ENCODE results near the gene RSAD1.
"Not testable (repeated sequence)": the region's sequence is repeated elsewhere in the genome, so short reads cannot be mapped to it uniquely, and the experiment has no call there.

RSAD1 gene

GRCh38 chr17:50458701-50459676 lies 19.7 kb upstream of the RSAD1 start:
- no peak for DNase-seq

GRCh38 chr17:50459756-50460155 lies 18.9 kb upstream of the RSAD1 start:
- no peak for DNase-seq

GRCh38 chr17:50460831-50461526 lies 17.7 kb upstream of the RSAD1 start:
- DNase-seq: no peak

- DNase-seq: no peak
Observed at GRCh38 chr17:50461550-50462132, 17.0 kb upstream of the RSAD1 start.

- DNase-seq: no peak
Observed at GRCh38 chr17:50462446-50462845, 16.2 kb upstream of the RSAD1 start.

- DNase-seq: no peak
Observed at GRCh38 chr17:50464121-50464520, 14.5 kb upstream of the RSAD1 start.

GRCh38 chr17:50464736-50465135 lies 13.9 kb upstream of the RSAD1 start:
- no peak for DNase-seq

GRCh38 chr17:50465171-50465570 lies 13.5 kb upstream of the RSAD1 start:
- DNase-seq: no peak

- DNase-seq: no peak
Observed at GRCh38 chr17:50465635-50466034, 13.0 kb upstream of the RSAD1 start.

- no peak for DNase-seq
Observed at GRCh38 chr17:50466371-50467113, 12.1 kb upstream of the RSAD1 start.

GRCh38 chr17:50467114-50467854 lies 11.4 kb upstream of the RSAD1 start:
- DNase-seq: no peak

GRCh38 chr17:50467855-50468303 lies 10.8 kb upstream of the RSAD1 start:
- DNase-seq: no peak

GRCh38 chr17:50468304-50469207 lies 10.1 kb upstream of the RSAD1 start, which contains the start of gene CHAD:
Gene CHAD, minus strand, starts transcription at chr17:50468880. Its CDS starts 67 bp downstream, at chr17:50468813.
- DNase-seq: no peak

- DNase-seq: no peak
Observed at GRCh38 chr17:50469208-50469605, 9.5 kb upstream of the RSAD1 start.

GRCh38 chr17:50469671-50470305 lies 8.9 kb upstream of the RSAD1 start:
- DNase-seq: no peak

- no peak for DNase-seq
Observed at GRCh38 chr17:50470426-50470825, 8.2 kb upstream of the RSAD1 start.

GRCh38 chr17:50471009-50471905 lies 7.4 kb upstream of the RSAD1 start:
- no peak for DNase-seq

- DNase-seq: no peak
Observed at GRCh38 chr17:50472286-50472685, 6.4 kb upstream of the RSAD1 start.

- not testable (repeated sequence) for DNase-seq
Observed at GRCh38 chr17:50472761-50473161, 5.9 kb upstream of the RSAD1 start.
